Measurements from ENCODE around the gene CORO2B.

DNA sequence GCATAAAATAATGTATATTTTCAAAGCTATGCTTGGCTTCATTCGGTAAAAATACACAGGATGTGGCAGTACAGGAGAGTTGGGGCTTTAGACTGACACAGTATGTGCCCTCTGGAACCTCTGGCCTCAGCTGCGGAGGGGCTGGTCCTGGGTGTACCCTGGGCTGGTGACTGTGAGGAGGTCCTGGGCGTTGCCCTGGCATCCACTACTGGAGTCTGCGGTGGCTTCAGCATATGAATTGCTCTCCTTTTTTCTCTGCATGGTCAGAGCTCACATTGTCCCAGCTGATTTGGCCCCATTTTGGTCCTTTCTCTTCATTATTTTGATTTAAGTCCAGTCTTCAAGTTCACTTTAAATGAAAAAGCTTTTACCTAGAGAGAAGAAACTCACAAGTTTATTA lies 40.5 kb upstream of the CORO2B start:
- TF ChIP-seq, protein P1, sequence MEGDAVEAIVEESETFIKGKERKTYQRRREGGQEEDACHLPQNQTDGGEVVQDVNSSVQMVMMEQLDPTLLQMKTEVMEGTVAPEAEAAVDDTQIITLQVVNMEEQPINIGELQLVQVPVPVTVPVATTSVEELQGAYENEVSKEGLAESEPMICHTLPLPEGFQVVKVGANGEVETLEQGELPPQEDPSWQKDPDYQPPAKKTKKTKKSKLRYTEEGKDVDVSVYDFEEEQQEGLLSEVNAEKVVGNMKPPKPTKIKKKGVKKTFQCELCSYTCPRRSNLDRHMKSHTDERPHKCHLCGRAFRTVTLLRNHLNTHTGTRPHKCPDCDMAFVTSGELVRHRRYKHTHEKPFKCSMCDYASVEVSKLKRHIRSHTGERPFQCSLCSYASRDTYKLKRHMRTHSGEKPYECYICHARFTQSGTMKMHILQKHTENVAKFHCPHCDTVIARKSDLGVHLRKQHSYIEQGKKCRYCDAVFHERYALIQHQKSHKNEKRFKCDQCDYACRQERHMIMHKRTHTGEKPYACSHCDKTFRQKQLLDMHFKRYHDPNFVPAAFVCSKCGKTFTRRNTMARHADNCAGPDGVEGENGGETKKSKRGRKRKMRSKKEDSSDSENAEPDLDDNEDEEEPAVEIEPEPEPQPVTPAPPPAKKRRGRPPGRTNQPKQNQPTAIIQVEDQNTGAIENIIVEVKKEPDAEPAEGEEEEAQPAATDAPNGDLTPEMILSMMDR (IDR thresholded peaks at IDR 0.05), result no peak
- no peak for TF ChIP-seq POLR2A (IDR thresholded peaks at IDR 0.05)
- TF ChIP-seq EP300 (IDR thresholded peaks at IDR 0.05), result no peak
